Breast epithelium (tissue), 3 donors: ENCODE measurements around the gene ZBTB5.

ENCODE experiments used
- CTCF ChIP-seq, 3 donors: fragments of 450-650 bp; IDR thresholded peaks; one replicate each; pipeline ENCODE4 v1.5.1; 2016 to 2017; ENCODE audit warnings: antibody characterized with exemption in 3 of 3, mild to moderate bottlenecking in 3 of 3, moderate library complexity in 3 of 3
- POLR2A ChIP-seq: fragments of 450-650 bp; IDR thresholded peaks from one replicate; pipeline ENCODE4 v1.6.1; 2016; ENCODE audit warnings: antibody characterized with exemption, mild to moderate bottlenecking, moderate library complexity
- POLR2AphosphoS5 ChIP-seq, 3 donors: sonication (generic); formaldehyde crosslinking; IDR thresholded peaks; one replicate each; pipeline ENCODE4 v1.6.1; 2017; ENCODE audit warnings: antibody characterized with exemption in 3 of 3

GRCh38 chr9:37447111-37447510 lies 18.1 kb downstream of the ZBTB5 start:
- TF ChIP-seq POLR2A (no peak), CTCF (IDR thresholded peaks at IDR 0.05) (no peak), POLR2AphosphoS5 (IDR thresholded peaks at IDR 0.05) (no peak)
